DMS79 treated with DMSO at 0.1 percent for 48 hours (cell line): Measurements from ENCODE around the gene RAB7B.

Experiments
- DNase-seq: peaks from one replicate; lab custom pipeline; 2025; lab: John Stamatoyannopoulos, UW

Gene RAB7B

DNA sequence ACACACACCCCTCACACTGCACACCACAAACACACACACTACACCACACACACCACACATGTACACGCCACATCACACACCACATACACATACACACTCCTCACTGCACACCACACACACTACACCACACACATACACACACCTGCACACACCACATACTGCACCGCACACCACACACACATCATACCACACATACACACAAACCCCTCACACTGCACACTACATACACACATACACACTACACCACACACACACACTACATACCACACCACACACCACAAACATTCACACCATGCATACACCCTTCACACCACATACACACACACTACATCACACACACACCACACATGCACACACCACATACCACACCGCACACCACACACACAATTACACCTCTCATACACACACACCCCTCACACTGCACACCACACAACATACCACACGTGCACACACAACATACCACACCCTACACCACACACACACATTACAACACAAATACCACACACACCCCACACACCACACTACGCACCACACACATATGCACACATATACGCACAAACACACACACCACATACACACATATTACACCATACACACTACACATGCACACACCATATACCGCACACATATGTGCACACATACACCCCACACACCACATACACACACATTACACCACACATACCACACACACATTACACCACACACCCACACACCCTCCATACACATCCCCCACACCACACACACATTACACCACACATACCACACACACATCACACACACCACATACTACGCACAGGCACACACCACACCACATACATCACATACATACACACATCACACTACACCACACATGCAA is 29.6 kb downstream of the RAB7B start:
- no peak for DNase-seq

DNA sequence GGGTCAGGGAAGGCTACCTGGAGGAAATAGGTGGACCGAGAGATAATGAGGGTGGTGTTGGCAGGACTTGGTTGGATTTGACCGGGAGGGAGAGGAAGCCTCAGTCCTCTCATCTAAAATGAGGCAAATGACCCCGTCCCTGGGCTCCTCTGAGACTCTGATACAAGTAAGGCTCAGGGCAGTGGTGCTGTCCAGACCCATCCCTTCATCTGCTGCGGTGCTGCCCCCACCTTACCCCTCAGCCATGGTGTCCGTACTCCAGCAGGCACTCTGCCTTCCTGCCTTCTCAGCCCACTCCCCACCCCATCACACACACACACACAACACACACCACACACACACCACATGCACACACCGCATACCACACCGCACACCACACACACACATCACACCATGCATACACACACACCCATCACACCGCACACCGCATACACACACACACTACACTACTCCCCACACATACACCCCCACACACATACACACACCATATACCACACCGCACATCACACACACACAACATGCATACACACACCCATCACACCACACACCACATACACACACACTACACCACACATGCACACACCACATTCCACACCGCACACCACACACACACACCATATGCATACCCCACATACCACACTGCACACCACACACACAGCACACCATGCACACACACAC is 30.6 kb downstream of the RAB7B start:
- no peak for DNase-seq

DNA sequence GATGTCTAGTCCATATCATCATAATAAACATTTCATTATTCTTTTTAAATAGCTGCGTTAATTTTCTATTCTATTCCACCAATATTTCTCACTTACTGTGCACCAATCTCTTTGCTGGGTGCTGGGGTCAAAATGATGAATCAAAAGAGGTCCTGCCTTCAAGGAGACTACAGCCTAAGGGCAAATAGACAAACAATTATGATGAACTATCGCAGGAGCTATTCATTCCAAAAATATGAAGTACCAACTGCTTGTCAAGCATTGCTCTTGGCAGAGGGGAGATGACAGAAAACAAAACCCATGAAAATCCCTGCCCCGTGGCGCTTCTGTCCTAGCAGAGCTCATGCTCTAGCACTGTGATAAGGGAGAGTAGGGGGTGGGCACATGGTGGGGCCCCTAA is 31.1 kb downstream of the RAB7B start:
- no peak for DNase-seq

DNA sequence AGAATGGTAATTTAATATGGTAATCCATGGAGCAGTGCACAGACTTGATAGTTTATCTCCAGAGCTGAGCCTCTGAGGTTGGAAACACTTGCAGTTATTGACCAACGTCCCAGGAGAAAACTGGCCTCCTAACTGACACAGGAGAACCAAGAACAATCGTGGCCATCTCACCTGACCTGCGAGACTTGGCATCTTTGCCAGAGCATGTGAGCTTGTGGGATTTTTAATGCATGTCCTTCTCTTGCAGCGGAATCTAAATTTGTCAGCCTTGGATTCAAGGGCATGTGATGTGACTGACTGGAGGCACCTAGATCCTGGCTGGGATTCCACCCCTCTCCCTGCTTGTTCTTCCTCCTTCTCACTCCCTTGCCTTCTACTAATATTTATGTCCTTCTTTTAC is 32.1 kb downstream of the RAB7B start:
- DNase-seq: no peak

DNA sequence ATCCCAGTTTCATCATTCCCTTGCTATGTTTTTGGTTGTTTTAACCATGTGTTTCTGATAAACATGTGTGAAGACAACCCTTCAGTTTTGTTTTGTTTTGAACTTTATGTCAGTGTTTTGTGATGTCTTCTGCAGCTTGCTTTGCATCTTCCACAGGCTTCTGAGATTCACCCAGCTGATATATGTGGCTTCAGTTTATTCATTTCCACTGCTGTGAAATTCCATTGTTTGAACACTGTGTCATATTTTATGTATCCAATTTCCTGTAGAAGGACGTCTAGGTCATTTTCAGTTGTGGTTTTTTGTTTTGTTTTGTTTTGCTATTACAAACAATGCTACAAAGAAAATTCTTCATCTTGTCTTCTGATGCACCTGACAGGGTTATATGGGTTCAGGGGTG is 32.7 kb downstream of the RAB7B start:
- DNase-seq: no peak

DNA sequence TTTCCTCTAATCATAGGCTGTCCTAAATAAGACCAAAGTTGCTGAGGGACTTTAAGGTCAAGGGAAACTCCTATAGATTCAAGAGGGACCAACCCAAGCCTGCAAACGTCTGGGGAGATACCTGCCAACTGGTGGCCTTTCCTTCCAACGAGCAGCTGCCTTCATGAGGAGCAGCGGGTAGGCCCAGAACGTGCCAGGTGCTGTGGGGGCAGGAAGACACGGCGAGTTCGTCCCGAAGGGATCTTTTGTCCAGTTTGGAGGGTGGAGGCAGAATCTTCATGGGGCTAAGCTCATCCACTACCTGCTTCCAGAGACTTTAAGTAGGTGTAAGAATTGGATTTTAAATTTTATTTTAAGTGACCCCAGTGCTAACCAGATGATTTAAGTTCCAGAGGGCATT is 34.0 kb downstream of the RAB7B start:
- no peak for DNase-seq

DNA sequence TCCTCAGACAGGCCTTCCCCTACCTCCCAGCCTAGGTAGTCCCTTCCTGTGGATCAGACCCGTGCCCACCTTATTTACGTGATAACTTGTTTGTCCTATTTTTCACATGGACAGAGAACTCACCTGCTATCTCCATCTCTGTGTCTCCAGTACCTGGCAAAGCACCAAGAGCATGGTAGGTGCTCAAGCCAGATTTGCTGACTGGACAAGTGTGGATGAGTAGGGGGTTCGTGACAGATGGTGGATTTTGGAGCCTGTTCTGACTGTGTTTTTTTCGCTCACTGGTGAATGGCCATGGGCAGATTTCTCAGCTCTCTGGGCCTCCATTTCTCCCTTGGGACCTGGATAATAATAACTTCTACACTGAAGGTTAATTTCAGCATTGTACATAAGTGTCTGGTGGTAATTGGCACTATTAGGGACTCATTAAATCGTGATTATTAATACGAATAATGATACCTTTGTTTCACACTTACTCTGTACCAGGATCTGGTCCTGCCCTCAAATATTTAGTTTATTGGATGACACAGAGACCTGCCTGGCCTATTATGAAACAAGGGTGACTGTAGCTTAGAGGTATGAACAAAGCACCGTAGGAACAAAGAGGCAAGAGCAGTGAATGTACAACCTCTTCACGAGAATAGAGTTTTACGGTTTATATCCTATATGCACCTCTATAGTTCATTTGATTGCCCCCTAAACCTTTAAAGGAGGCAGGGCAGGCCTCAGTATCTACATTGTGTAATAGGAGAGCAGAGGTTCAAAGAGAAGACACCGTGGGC is 35.5 kb downstream of the RAB7B start:
- DNase-seq: no peak

DNA sequence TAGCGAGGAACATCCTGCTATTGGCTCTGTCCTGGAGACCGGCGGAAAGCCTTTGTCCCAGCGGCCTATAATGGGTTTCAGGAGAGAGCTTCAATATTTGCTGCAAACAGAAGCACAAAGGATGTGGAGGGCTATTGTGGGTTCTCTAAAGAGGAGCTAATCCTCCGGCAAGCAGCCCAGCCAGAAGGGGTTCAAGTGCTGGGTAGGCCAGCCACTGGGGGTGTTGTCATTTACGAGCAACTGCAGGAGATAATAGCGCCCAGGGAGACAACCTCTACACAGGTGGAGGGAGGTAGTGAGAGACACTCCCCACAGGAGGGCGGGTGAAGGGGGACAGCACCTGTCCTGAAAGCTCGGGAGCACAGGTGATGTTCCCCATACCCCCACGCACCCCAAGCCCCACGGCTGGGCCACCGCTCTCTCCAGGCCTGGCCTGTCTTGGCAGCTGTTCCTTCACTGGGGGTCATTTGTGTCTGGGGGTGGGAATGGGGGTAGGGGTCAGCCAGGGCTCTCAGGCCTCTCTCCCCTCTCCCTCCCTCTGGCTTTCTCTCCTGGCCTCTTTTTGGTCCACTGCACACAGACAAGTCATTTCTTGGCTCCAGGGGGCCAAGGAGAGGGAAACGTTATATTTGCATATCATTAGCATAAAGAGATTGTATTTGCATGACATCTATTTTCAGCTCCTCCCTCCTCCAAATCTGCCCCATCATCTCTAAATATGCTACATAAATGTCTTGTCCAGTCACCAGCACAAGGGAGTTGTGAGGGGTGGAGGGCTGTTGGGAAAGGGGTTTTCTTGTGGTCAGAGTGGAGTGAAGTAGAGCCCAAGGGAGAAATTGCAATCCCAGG is 37.9 kb downstream of the RAB7B start:
- peak; percentile 84 for DNase-seq

DNA sequence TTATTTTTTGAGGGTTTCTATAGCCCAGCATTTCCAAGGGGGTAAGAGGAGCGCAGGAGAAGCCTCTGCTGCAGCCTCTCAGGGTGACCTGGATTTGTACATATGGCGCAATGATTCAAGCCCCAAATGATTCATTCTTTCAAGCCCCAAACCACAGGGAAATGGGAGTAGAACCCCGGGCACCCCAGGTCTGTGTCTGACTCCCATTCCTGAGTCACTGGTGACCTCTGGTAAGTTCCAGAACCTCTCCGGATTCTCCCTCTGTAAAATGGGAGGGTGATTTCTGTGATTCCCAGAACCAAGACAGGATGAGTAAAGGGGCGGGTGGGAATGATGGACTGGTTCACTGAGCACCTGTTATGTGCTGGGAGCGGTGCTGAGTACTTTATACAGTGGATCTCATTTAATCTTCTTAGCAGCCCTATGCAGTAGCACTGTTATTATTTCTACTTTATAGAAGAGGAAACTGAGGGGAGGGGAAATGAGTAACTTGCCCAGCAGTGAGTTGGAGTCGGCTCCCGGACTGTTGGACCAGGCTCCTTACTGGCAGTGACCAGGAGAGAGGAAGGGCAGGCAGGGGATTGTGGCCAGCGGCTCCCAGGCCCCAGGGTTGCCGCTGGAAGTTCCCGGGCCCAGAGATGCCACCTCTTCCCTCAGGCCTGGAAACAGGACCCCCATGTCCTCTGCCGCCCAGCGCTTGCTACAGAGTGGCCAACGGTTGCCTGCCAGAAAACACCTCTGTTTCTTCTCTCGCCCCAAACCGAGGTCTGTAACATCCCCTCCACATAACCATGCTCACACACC is 39.6 kb downstream of the RAB7B start:
- no peak for DNase-seq

DNA sequence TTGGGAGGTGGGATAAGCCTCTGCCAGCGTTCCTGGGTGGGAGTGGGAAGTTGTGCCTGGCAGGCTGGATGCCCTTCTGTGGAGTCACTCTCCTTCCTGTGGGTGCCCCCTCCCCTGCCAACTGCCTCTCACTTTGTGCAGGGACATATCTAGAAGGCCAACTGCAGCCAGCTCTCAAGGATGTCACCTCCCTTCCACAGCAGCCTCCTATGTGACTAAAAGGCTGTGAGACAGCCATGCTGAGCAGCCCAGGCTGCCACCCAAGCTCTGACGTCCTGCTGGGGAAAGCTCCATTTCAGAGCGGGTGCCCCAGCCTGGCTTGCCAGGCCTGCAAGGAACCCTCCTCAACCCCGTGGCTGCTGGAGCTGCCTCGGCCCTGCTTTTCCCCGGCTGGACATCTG is 40.4 kb downstream of the RAB7B start:
- peak; percentile 45 for DNase-seq

DNA sequence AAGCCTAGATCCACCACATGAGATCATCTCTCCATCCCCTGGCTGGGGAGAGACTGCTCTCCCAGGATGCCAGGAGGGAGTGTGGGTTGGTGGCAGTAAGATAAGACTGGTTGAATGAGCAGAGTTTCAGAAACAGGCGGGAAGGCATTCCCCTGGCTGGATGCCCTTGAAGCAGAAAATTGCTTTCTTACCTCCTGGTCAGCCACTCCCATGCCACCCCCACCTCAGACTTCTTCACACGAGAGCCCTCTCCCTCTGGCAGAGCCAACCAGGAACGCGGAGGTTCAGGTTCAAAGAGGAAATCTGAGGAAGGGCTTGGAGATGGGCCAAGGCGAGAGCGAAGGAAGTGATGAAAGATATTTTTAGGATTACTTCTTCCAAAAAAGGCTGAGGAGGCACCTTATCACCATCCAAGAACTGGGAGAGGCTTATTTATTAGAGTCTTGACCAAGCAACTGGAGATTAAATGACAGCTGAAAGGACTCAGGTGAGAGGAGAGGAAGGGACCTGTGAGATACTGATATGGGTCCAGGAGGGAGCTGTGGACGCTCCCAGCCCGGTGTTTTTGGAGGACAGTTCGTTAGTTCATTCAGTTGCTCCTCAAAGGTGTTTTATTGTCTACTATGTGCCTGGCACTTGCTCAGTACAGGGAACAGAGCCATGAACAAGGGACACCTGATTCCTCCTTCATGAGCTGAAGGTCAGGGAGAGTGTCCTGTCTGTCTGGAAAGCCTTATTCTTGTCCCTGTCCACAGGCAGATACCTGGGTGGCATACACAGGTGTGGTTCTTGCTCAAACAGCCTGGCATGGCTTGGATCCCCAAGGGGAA is 41.0 kb downstream of the RAB7B start:
- DNase-seq: peak; percentile 98

DNA sequence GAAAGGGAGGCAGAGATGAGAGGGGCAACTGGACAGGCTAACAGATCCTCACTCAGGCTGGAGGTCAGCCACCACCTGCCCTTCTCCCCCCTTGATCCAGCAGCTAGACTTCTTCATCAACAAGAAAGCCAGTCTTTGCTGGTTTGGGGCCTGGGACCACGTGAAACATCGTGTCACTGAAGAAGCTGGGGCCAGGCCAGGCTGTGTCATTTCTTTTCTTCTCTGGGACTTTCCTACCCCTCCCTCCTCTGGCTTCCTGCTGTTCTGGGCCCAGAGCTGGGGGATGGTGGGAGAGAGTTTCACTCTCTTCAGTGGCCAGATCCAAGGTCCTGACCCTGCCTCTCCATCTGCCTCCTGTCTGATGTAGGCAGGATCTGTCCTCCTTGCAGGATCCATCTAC is 41.8 kb downstream of the RAB7B start:
- peak; percentile 37 for DNase-seq

DNA sequence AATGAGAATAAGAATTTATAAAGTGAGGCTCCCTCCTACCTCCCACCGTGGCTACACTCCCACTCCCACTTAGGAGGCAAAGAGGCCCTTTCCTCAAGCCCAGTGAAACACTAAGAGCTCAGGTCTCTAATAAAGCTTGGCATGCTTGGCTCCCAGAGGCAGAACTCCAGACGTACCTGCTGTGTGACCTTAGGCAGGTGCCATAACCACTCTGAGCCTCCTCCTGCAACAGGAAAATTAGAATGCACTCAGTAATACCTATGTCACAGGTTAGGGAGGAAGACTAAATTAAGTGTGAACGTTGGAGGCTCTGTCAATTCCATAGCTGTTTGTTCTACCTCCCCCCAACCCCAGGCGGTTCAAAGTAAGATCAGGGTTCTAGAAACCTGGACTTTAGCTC is 43.4 kb downstream of the RAB7B start:
- no peak for DNase-seq

DNA sequence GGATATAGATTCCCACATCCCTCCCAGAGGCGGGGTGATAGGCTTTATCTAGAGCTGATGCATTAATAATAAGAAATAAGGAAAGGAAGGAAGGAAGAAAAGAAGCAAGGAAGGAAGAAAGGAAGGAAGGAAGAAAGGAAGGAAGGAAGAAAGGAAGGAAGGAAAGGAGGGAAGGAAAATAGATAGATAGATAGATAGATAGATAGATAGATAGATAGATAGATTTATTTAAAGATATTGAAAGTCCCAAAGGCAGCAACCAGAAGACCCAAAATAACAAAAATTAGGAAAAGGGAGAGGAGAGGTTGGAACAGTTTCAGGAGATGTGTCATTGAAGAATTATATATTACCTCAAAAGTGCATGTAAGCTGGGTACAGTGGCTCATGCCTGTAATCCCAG is 47.7 kb downstream of the RAB7B start:
- DNase-seq: no peak

DNA sequence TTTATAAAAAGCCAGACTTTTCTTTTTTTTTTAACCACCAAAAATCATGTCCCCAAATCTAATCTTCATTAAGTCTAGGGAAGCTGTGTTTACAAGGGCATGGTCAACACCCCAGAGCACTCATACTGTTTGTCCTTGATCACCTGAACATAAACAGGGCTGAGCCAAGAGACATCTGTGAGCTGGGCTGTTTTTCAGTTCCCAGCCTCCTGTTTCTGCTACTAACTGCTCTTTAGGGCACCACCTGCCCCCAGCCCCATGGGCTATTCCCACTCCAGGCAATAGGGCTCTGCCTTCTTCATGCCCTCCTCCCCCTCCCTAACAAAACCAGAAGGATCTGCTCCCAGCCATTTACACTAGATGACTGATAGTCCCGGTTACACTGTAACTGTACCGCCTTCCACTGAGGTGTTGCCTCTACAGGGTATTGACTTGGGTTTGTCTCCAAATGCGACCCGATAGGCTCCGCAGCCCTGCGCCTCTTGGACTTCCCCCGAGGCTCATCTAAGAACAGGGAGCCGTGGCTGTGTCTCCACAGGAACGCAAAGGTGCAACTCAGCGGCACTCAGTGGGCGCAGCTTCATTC is 48.3 kb downstream of the RAB7B start:
- peak; percentile 68 for DNase-seq

DNA sequence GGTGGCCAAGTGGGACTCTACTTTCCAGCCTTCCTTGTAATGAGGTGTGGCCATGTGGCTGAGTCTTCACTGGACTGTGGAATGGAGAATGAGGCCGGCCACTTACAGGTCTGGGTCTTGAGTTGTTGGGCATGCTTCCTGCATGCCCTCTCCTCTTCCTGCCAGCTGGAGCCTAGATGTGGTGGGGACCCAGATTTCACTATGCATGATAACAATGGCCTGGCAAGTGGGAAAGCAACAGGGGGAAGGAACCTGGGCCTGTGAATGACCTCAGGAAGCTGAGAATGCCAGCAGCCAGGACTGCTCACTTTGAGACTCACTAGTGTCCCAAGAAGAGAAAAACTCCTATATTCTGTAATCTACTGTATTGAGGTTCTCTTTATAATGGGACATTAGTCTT is 51.4 kb downstream of the RAB7B start:
- no peak for DNase-seq

DNA sequence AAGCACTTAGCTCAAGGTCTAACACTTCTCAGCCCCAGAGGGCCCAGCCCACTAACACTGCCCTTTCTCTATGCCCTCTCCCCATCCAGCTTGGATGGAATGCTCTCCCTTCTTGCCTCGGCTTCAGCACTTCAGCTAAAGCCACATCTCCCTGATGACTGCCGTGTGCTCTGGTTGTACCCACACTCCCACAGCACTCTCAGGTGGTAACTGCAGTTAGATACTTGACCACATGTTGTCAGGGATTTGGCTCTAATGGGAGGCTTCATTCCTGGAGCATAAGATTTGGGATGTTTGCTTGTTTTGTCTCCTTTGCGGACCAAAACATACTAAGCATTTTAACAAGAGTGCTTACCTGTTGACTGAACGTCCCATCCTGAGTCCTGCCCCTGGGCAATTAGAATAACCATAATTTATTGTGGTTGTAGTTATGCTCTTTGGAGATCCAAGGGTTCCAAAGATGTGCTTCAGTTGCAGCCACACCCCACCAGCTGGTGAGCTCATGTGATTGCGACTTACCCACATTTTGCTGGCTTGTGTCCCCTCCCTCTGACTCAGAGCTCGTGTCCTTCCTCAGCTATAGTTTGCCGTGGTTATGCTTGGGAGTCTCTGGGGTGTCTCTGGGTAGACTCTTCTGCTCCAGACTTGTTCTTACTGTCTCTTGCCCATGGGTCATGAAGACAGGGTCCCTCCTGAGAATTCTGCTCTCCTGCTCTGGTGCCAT is 52.2 kb downstream of the RAB7B start:
- peak; percentile 94 for DNase-seq

DNA sequence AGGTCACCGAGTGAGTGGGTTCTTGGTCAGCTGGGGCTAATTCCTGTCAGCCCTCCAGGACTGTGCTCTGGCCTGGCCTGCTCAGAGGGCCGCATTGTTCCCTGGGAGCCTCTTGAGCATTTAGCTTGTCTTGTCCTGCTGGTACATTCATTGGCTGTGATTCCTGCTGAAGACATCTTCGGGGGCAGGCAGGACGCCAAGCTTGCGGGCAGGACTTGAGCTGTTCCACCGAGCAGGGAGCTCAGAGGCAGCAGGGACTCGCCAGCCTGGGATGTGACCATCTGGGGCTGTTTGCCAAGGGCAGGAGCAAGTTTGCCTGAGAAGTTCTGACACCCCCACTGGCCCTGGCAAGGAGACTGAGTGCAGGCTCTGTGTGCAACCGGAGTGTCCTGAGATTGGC is 52.9 kb downstream of the RAB7B start:
- peak; percentile 91 for DNase-seq

DNA sequence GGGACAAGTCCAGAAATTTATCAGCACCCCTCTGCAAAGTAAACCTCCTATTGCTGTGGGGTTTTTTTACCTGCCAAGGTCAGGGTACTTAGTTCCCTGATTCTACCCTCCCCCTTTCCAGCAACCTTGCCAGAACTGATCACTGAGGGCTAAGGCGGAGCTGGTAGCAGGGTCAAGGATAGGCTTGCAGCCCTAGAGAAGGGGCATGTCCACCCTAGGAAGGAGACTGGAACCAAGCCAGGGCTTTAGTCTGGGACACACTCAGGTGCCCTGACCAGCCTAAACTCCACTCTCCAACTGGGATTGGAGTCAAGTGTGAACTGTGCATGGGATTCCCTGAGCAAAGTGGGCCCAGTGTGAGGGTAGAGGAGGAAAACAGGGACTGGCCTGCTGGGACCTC is 53.4 kb downstream of the RAB7B start:
- no peak for DNase-seq
